Measurements from ENCODE around the gene CTU1. TPM values are rescaled to one million over a fixed set of nuclear protein-coding genes. Genes with fewer than 3 reads are reported as not detected.

The CTU1 gene
- polyA plus RNA-seq (2013, experiment 1 of 2) = 2.5 TPM
- 2.7 TPM for polyA plus RNA-seq (2013, experiment 2 of 2)

- peaks cover 11% of the 10 kb centered on the region for H3K4me1 ChIP-seq (ENCODE audit: control insufficient read depth, insufficient read depth, low read depth, low read length)
- peak within 1 kb of the TSS; percentile 45 for H4K91ac ChIP-seq (ENCODE audit: low read length)
- DNase-seq = peak; percentile 99
- H3K4ac ChIP-seq (ENCODE audit: low read depth in 1 of 2, low read length in 2 of 2) = peak within 1 kb of the TSS in 1 of 2 experiments; percentile 81
- H2BK120ac ChIP-seq (ENCODE audit: low read depth, low read length) = no peak within 1 kb of the TSS
- H2AK5ac ChIP-seq (ENCODE audit: low read length, severe bottlenecking) = peak within 1 kb of the TSS; percentile 19
- H2BK12ac ChIP-seq (ENCODE audit: low read length in 2 of 2) = no peak within 1 kb of the TSS
- H3K23ac ChIP-seq (ENCODE audit: low read length in 2 of 2) = peak within 1 kb of the TSS in 1 of 2 experiments; percentile 34
- peaks cover 31% of the 10 kb centered on the region for H3K79me1 ChIP-seq (replicated peaks; ENCODE audit: low read length, poor library complexity, severe bottlenecking)
- H3K9ac ChIP-seq (ENCODE audit: low read length) = peak within 1 kb of the TSS; percentile 90
- peak within 1 kb of the TSS; percentile 53 for H3K27ac ChIP-seq (ENCODE audit: low read length, poor library complexity, severe bottlenecking)
- H4K8ac ChIP-seq (ENCODE audit: low read length) = peak within 1 kb of the TSS; percentile 64
- peaks cover 16 to 19% of the 10 kb centered on the region in 2 experiments for H3K36me3 ChIP-seq (ENCODE audit: control insufficient read depth in 1 of 2, insufficient read depth in 2 of 2, low read depth in 1 of 2, low read length in 2 of 2)
- peak within 1 kb of the TSS in 1 of 2 experiments; percentile 9 for H3K14ac ChIP-seq (ENCODE audit: low read length in 2 of 2)
- WGBS = under 1% methylated on average over 37 of the region's 43 CpGs
- peaks cover 4 to 26% of the 10 kb centered on the region in 2 experiments for H3K27me3 ChIP-seq (ENCODE audit: control insufficient read depth in 1 of 2, insufficient read depth in 1 of 2, low read length in 2 of 2)
- H3K4me3 ChIP-seq (ENCODE audit: insufficient read depth in 1 of 2, low read depth in 1 of 2, low read length in 2 of 2) = peak within 1 kb of the TSS; percentile 66 to 91
- H3K9me3 ChIP-seq (ENCODE audit: control insufficient read depth, low read length) = no peaks in the 10 kb centered on the region
- H3K4me2 ChIP-seq (ENCODE audit: low read length, poor library complexity, severe bottlenecking) = peak within 1 kb of the TSS; percentile 89
- peak within 1 kb of the TSS; percentile 75 for H2AFZ ChIP-seq (ENCODE audit: low read depth, low read length)
- H2BK15ac ChIP-seq (ENCODE audit: low read depth, poor library complexity, severe bottlenecking) = peak within 1 kb of the TSS; percentile 65
- no peak within 1 kb of the TSS for H2BK5ac ChIP-seq (ENCODE audit: low read depth, low read length, poor library complexity, severe bottlenecking)
- H3K18ac ChIP-seq (ENCODE audit: low read depth in 1 of 2, low read length in 2 of 2) = peak within 1 kb of the TSS; percentile 64 to 88
Observed at GRCh38 chr19:51108066-51108804, at the start of gene CTU1. Gene CTU1, minus strand, starts transcription at chr19:51108409. Its CDS starts 3,840 bp downstream, at chr19:51104569.

- H2AFZ ChIP-seq (ENCODE audit: low read depth, low read length) = no peak overlapping the region
- H3K9ac ChIP-seq (ENCODE audit: low read length) = no peak overlapping the region
- no peak overlapping the region for H4K8ac ChIP-seq (ENCODE audit: low read length)
- H3K4me3 ChIP-seq (ENCODE audit: insufficient read depth in 1 of 2, low read depth in 1 of 2, low read length in 2 of 2) = no peak overlapping the region
- H3K4me1 ChIP-seq (ENCODE audit: control insufficient read depth, insufficient read depth, low read depth, low read length) = no peaks in the 10 kb centered on the region
- no peak overlapping the region for H4K91ac ChIP-seq (ENCODE audit: low read length)
- no peak overlapping the region for H3K27ac ChIP-seq (ENCODE audit: low read length, poor library complexity, severe bottlenecking)
- no peak overlapping the region for H2AK5ac ChIP-seq (ENCODE audit: low read length, severe bottlenecking)
- H3K27me3 ChIP-seq (ENCODE audit: control insufficient read depth in 1 of 2, insufficient read depth in 1 of 2, low read length in 2 of 2) = peaks cover 0 to 52% of the 10 kb centered on the region in 2 experiments
- no CpG with 5 or more reads among the region's 2 CpGs for WGBS
- no peak overlapping the region for H3K4ac ChIP-seq (ENCODE audit: low read depth in 1 of 2, low read length in 2 of 2)
- H3K79me1 ChIP-seq (replicated peaks; ENCODE audit: low read length, poor library complexity, severe bottlenecking) = no peaks in the 10 kb centered on the region
- H2BK12ac ChIP-seq (ENCODE audit: low read length in 2 of 2) = no peak overlapping the region
- H3K36me3 ChIP-seq (ENCODE audit: control insufficient read depth in 1 of 2, insufficient read depth in 2 of 2, low read depth in 1 of 2, low read length in 2 of 2) = no peaks in the 10 kb centered on the region
- H3K14ac ChIP-seq (ENCODE audit: low read length in 2 of 2) = no peak overlapping the region
- no peak overlapping the region for H2BK5ac ChIP-seq (ENCODE audit: low read depth, low read length, poor library complexity, severe bottlenecking)
- no peak for DNase-seq
- no peak overlapping the region for H3K18ac ChIP-seq (ENCODE audit: low read depth in 1 of 2, low read length in 2 of 2)
- no peaks in the 10 kb centered on the region for H3K9me3 ChIP-seq (ENCODE audit: control insufficient read depth, low read length)
- H2BK120ac ChIP-seq (ENCODE audit: low read depth, low read length) = no peak overlapping the region
- no peak overlapping the region for H2BK15ac ChIP-seq (ENCODE audit: low read depth, poor library complexity, severe bottlenecking)
- H3K23ac ChIP-seq (ENCODE audit: low read length in 2 of 2) = no peak overlapping the region
- H3K4me2 ChIP-seq (ENCODE audit: low read length, poor library complexity, severe bottlenecking) = no peak overlapping the region
Observed at GRCh38 chr19:51157265-51157664, 49.1 kb upstream of the CTU1 start.

- Histone ChIP-seq H2BK120ac (ENCODE audit: low read depth, low read length) (no peak overlapping the region), H3K23ac (ENCODE audit: low read length in 2 of 2) (no peak overlapping the region), H2AFZ (ENCODE audit: low read depth, low read length) (no peak overlapping the region), H3K27ac (ENCODE audit: low read length, poor library complexity, severe bottlenecking) (no peak overlapping the region), H3K18ac (ENCODE audit: low read depth in 1 of 2, low read length in 2 of 2) (no peak overlapping the region), H3K14ac (ENCODE audit: low read length in 2 of 2) (no peak overlapping the region), H3K9ac (ENCODE audit: low read length) (no peak overlapping the region), H3K4me3 (ENCODE audit: insufficient read depth in 1 of 2, low read depth in 1 of 2, low read length in 2 of 2) (no peak overlapping the region), H4K91ac (ENCODE audit: low read length) (no peak overlapping the region), H3K27me3 (ENCODE audit: control insufficient read depth in 1 of 2, insufficient read depth in 1 of 2, low read length in 2 of 2) (peaks cover 0 to 53% of the 10 kb centered on the region in 2 experiments), H3K36me3 (ENCODE audit: control insufficient read depth in 1 of 2, insufficient read depth in 2 of 2, low read depth in 1 of 2, low read length in 2 of 2) (no peaks in the 10 kb centered on the region), H2BK15ac (ENCODE audit: low read depth, poor library complexity, severe bottlenecking) (no peak overlapping the region), H2AK5ac (ENCODE audit: low read length, severe bottlenecking) (no peak overlapping the region), H4K8ac (ENCODE audit: low read length) (no peak overlapping the region), H3K79me1 (replicated peaks; ENCODE audit: low read length, poor library complexity, severe bottlenecking) (no peaks in the 10 kb centered on the region), H3K9me3 (ENCODE audit: control insufficient read depth, low read length) (peaks cover 2% of the 10 kb centered on the region), H3K4me1 (ENCODE audit: control insufficient read depth, insufficient read depth, low read depth, low read length) (no peaks in the 10 kb centered on the region), H3K4me2 (ENCODE audit: low read length, poor library complexity, severe bottlenecking) (no peak overlapping the region), H2BK5ac (ENCODE audit: low read depth, low read length, poor library complexity, severe bottlenecking) (no peak overlapping the region), H3K4ac (ENCODE audit: low read depth in 1 of 2, low read length in 2 of 2) (no peak overlapping the region), H2BK12ac (ENCODE audit: low read length in 2 of 2) (no peak overlapping the region)
- 62% methylated on average over 2 of the region's 2 CpGs for WGBS
- no peak for DNase-seq
Observed at GRCh38 chr19:51156710-51157109, 48.5 kb upstream of the CTU1 start.

GRCh38 chr19:51150627-51151026, 42.4 kb upstream of the CTU1 start:
- Histone ChIP-seq H4K8ac (ENCODE audit: low read length) (peak overlapping the region; percentile 42), H2AK5ac (ENCODE audit: low read length, severe bottlenecking) (no peak overlapping the region), H2BK5ac (ENCODE audit: low read depth, low read length, poor library complexity, severe bottlenecking) (no peak overlapping the region), H3K9ac (ENCODE audit: low read length) (no peak overlapping the region), H3K4me1 (ENCODE audit: control insufficient read depth, insufficient read depth, low read depth, low read length) (no peaks in the 10 kb centered on the region), H2BK12ac (ENCODE audit: low read length in 2 of 2) (no peak overlapping the region), H3K4ac (ENCODE audit: low read depth in 1 of 2, low read length in 2 of 2) (no peak overlapping the region), H3K14ac (ENCODE audit: low read length in 2 of 2) (no peak overlapping the region), H4K91ac (ENCODE audit: low read length) (no peak overlapping the region), H3K9me3 (ENCODE audit: control insufficient read depth, low read length) (peaks cover 3% of the 10 kb centered on the region), H2BK15ac (ENCODE audit: low read depth, poor library complexity, severe bottlenecking) (no peak overlapping the region), H3K4me3 (ENCODE audit: insufficient read depth in 1 of 2, low read depth in 1 of 2, low read length in 2 of 2) (no peak overlapping the region), H2BK120ac (ENCODE audit: low read depth, low read length) (no peak overlapping the region), H3K79me1 (replicated peaks; ENCODE audit: low read length, poor library complexity, severe bottlenecking) (no peaks in the 10 kb centered on the region), H2AFZ (ENCODE audit: low read depth, low read length) (no peak overlapping the region), H3K18ac (ENCODE audit: low read depth in 1 of 2, low read length in 2 of 2) (no peak overlapping the region), H3K27me3 (ENCODE audit: control insufficient read depth in 1 of 2, insufficient read depth in 1 of 2, low read length in 2 of 2) (peaks cover 0 to 24% of the 10 kb centered on the region in 2 experiments), H3K23ac (ENCODE audit: low read length in 2 of 2) (no peak overlapping the region), H3K36me3 (ENCODE audit: control insufficient read depth in 1 of 2, insufficient read depth in 2 of 2, low read depth in 1 of 2, low read length in 2 of 2) (no peaks in the 10 kb centered on the region), H3K4me2 (ENCODE audit: low read length, poor library complexity, severe bottlenecking) (no peak overlapping the region), H3K27ac (ENCODE audit: low read length, poor library complexity, severe bottlenecking) (no peak overlapping the region)
- DNase-seq = no peak
- 60% methylated on average over 3 of the region's 3 CpGs for WGBS

All from mesenchymal stem cell (in vitro differentiated cells and primary cell).